ENCODE results near the gene POLN.

POLN gene

DNA sequence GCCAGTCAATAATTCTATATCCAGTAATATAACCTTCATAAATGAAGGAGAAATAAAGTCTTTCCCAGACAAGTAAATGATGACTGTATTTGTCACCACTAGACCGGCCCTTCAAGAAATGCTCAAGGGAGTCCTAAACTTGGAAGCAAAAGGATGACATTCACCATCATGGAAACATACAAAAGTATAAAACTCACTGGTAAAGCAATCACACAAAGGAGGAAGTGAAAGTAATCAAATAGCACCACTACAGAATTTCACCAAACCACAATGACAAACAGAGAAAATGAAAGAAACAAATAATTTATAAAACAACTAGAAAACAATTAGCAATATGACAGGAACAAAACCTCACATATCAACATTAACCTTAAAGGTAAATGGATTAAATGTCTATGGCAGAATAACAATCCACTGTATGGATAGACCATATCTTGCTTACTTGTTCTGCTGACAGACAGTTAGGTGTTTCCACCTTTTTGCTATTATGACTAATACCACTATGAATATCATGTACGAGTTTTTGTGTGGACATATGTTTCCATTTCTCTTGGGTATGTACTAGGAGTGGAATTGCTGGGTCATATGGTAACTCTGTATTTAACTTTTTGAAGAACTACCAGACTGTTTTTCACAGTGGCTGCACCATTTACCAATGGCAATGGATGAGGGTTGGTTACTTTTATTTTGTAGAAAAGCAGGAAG, 137.9 kb downstream of the POLN start:
- TF ChIP-seq, protein P1, sequence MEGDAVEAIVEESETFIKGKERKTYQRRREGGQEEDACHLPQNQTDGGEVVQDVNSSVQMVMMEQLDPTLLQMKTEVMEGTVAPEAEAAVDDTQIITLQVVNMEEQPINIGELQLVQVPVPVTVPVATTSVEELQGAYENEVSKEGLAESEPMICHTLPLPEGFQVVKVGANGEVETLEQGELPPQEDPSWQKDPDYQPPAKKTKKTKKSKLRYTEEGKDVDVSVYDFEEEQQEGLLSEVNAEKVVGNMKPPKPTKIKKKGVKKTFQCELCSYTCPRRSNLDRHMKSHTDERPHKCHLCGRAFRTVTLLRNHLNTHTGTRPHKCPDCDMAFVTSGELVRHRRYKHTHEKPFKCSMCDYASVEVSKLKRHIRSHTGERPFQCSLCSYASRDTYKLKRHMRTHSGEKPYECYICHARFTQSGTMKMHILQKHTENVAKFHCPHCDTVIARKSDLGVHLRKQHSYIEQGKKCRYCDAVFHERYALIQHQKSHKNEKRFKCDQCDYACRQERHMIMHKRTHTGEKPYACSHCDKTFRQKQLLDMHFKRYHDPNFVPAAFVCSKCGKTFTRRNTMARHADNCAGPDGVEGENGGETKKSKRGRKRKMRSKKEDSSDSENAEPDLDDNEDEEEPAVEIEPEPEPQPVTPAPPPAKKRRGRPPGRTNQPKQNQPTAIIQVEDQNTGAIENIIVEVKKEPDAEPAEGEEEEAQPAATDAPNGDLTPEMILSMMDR (IDR thresholded peaks at IDR 0.05; ENCODE audit: extremely low read depth, missing control alignments), result no peak
- DNase-seq (ENCODE audit: low spot score), result no peak

DNA sequence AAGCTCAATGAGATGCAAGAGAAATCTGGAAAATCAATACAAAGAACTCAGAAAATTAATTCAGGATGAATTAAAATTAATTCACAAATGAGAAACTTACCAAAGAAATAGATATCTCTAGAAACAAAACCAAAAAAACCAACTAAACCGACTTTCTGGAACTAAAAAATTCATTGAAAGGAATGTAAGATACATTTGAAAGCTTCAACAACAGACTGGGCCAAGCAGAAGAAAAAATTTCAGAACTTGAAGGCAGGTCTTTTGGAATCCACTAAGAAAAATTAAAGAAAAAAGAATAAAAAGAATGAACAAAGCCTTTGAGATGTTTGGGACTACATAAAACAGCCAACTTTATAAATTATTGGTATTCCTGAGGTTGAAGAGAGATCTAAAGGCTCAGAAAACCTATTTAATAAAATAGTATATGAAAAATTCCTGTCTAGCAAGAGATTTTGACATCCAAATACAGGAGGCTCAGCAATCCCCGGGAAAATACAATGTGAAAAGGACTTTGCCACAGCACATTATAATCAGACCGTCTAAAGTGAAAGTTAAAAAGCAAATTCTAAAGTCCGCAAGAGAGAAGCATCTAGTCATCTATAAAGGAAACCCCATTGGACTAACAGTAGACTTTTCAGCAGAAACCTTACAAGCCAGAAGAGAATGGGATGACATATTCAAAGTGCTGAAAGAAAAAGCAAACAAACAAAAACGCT, 138.6 kb downstream of the POLN start:
- TF ChIP-seq, protein P1 (IDR thresholded peaks at IDR 0.05; ENCODE audit: extremely low read depth, missing control alignments), result no peak

DNA sequence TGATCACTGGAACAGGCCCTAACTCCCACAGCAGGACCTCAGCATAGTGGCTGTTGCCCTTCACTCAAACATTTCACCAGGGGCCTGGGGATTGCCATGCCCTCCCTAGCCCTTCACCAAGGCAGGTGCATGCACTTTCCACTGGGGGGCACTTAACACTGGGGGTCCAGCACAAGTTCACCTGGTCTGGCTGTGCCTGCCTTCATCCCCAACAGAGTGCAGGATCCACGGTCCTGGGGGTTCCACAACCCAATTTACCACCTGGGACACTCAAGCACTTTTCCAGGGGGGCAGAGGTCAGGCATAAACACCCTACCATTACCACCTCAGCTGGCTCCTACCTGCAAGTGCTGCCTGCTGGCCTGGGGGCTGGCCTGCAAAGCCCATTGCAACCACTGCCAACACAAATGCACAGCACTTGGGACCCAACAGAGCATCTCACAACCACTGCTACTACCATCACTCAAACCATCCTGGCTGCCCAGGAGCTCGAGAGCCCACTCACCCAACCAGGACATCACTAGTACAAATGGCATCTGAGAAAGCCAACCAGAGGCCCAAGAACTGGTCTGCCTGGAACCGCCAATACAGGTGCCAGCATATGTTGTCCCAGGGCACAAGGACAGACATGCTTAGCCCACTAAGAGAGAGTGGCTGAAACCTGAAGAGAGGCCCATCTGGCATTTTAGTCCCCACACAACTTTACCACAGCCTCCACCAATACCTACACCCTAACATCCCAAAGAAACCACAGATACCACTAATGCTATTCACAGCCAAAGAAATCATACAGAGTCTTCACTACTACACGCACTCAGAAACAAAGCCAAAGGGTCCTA, 139.7 kb downstream of the POLN start:
- TF ChIP-seq, protein P1 (IDR thresholded peaks at IDR 0.05; ENCODE audit: extremely low read depth, missing control alignments), result no peak

More for the DNA sequence above, 138.6 kb downstream of the POLN start:
- no peak for DNase-seq (ENCODE audit: low spot score)

DNA sequence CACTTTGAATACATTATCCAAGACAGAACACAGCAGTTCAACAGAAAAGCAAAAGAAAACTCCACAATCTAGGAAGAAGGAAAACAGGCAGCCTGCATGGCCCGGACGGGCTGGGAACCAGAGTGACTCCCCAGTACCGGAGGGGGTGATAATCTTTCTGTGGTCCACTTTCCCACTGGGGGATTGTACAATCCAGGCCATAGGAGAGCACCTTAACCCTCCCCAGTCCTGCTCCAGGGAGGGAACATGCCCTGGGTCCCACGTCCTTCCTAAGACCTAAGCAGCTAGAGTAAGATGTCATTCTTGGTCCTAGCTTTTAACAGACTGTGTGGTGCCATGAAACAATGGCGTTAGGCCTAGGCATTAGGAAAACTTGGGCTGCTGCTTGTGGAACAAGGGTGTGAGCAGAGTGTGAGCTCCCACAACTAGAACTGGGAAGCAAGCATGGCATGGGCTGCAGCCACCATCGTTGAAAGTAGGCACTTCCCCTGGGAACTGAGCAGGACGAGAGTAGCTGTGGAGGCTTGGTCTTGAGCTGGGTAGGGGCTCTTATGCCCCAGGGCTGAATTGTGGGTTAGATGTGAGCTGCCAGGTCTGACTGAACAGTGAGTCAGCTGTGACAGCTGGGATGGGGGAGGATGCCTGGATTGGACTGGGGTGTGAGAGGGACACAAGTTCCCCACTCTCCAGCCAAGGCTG, 140.4 kb downstream of the POLN start:
- TF ChIP-seq, protein P1 (IDR thresholded peaks at IDR 0.05; ENCODE audit: extremely low read depth, missing control alignments), result no peak
- no peak for DNase-seq (ENCODE audit: low spot score)

More for the DNA sequence above, 139.7 kb downstream of the POLN start:
- no peak for DNase-seq (ENCODE audit: low spot score)

DNA sequence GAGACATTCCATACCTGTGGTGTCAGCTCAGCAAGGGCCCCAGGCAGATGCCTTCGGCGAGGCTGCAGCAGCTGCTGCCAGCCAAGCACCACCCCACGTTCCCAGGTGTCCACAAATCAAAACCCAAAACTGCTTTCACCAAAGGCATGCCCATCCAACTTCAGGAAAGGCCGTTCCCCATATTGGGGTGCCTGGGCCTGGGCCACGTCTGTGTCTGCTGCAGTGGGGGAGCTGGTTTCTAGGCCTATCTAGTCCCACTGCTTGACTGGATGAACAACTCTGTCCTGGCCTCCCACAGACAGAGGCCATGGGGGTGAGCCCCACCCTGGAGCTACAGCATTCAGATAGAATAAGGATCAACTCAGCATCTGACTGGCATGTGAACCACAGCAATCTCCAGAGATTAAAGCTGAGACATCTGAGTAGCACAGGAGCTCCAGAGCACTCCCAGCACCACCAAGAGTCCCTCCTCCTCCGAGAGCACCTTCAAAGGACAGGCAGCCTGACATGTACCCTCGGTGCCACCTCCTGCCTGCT, 145.8 kb downstream of the POLN start:
- DNase-seq (ENCODE audit: low spot score), result no peak
- TF ChIP-seq, protein P1 (IDR thresholded peaks at IDR 0.05; ENCODE audit: extremely low read depth, missing control alignments), result no peak

DNA sequence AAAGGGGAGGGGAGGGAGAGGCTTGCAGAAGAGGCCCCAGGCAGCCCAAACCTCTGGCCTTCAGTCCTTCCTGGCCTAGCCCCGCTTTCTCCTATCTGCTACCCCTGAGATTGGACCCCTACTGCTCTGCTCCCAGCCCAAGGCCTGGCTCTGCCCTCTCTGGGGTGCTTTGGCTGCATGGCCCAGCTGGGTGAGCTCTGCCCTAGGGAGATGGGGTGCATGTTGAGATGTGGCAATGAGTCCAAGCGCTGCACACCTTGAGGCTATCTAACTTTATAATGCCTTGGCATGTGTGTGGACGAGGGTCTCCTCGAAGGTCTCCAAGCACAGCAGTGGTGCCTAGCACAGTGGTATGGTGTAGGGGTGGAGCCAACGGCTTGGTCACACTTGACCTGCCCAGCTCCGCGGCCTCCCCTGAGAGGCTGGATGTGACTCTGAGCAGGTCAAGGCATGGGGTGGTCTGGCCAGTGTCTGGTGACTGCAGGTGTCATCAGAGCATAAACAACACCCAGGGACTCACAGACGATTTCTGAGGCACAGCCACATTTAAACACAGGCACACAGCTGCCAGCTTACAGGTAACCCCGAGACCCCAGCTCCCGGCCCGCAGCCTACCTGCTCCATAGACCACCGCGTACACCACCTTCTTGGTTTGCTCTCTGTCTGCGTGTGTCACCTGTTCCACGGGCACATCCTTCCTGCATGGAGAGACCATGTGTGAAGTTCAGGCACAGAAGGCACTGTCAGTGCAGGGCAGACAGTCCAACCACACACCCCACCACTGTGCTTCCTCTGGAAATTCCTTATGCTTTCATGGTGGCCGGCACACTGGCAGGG, 146.5 kb downstream of the POLN start:
- TF ChIP-seq, protein P1 (IDR thresholded peaks at IDR 0.05; ENCODE audit: extremely low read depth, missing control alignments), result no peak
- DNase-seq (ENCODE audit: low spot score), result no peak
